ENCODE measurements around the gene CLDN18.

Gene CLDN18

GRCh38 chr3:138025553-138025952 lies 15.6 kb downstream of the CLDN18 start:
- DNase-seq (ENCODE audit: low read depth in 2 of 3, low spot score in 1 of 3) = no peak

- no peak for DNase-seq (ENCODE audit: low read depth in 2 of 3, low spot score in 1 of 3)
Observed at GRCh38 chr3:138027821-138028220, 17.9 kb downstream of the CLDN18 start.

GRCh38 chr3:138030734-138031280 lies 20.8 kb downstream of the CLDN18 start:
- DNase-seq (ENCODE audit: low read depth in 2 of 3, low spot score in 1 of 3) = no peak

GRCh38 chr3:138031536-138031935 lies 21.6 kb downstream of the CLDN18 start:
- no peak for DNase-seq (ENCODE audit: low read depth in 2 of 3, low spot score in 1 of 3)

DNA sequence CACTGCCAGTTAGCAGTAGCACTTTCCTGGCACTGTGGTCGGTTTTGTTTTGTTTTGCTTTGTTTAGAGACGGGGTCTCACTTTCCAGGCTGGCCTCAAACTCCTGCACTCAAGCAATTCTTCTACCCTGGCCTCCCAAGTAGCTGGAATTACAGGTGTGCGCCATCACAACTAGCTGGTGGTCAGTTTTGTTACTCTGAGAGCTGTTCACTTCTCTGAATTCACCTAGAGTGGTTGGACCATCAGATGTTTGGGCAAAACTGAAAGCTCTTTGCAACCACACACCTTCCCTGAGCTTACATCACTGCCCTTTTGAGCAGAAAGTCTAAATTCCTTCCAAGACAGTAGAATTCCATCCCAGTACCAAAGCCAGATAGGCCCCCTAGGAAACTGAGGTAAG lies 22.6 kb downstream of the CLDN18 start:
- no peak for DNase-seq (ENCODE audit: low read depth in 2 of 3, low spot score in 1 of 3)

GRCh38 chr3:138033202-138033691 lies 23.3 kb downstream of the CLDN18 start:
- DNase-seq (ENCODE audit: low read depth in 2 of 3, low spot score in 1 of 3) = no peak

- DNase-seq (ENCODE audit: low read depth in 2 of 3, low spot score in 1 of 3) = no peak
Observed at GRCh38 chr3:138034918-138035317, 25.0 kb downstream of the CLDN18 start.

DNA sequence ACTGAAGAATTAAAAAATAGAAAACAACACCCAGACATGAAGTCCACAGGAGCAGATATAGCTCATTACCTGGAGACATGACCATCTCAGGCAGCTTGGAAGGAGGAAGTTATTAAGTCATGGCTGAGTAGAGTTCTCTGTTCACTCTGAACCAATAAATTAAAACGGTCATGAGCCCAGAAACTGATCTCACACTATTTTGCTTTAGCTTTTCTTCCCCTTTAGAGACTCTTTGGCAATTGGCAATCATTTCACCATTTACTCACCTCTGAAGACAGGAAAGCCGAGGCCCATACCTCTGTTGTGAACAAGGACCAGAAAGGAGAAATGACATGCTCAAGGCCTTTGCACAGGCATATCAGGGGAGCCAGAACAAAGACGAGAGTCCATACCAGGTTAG lies 26.6 kb downstream of the CLDN18 start:
- DNase-seq (ENCODE audit: low read depth in 2 of 3, low spot score in 1 of 3) = no peak

DNA sequence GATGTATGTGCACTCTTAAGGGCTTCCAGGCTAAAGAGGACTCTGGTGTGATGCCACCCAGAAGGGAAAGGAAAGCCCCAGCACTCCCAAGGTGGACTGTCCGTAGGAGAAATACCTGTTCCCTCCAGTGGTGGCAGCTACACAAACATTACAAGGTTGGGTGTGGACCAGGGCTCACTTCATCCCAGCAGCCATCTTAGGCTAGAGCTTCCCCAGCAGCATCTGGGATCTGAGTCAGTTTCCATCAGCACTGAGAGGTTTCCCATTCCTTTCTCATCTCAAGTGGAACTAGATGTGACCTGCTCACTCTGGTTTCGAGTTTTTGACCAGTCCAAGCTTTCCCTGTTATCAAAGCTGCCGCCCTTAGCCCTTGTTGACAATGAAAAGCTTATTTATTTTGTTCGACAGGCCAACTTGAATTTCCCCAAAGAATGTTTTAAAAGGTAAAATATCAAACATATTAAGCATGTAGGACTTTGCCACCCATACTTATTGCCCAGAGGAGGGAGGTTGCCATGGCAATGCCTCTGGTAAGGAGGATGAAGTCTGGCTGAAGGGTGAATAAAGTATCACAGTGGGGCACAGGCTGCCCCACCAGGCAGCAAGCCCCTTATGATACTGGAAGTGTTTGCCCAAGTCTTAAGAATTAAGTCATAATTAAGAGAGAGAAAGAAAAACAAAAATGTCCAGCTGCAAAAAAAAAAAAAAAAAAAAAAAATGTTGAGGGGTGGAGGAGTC lies 28.9 kb downstream of the CLDN18 start:
- no peak for DNase-seq (ENCODE audit: low read depth in 2 of 3, low spot score in 1 of 3)

DNA sequence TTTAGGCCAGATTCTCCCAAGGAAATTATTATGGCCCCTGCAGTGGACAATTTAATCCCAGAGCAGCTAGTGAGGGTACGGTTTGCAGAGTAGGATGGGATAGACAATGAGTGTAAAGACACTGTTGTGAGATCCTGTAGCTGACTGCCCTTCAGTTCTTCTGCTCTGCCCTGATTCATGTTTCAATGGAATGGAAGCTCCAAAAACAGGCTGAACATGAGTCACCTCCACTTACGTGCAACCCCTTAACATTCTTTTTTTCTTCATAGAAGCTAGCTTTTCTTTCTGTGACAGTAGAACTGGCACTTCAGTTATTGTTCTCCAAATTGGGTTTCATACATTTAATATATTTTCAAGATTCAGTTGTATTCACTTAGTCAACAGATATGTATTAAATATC lies 32.1 kb downstream of the CLDN18 start:
- DNase-seq (ENCODE audit: low read depth in 2 of 3, low spot score in 1 of 3) = no peak

DNA sequence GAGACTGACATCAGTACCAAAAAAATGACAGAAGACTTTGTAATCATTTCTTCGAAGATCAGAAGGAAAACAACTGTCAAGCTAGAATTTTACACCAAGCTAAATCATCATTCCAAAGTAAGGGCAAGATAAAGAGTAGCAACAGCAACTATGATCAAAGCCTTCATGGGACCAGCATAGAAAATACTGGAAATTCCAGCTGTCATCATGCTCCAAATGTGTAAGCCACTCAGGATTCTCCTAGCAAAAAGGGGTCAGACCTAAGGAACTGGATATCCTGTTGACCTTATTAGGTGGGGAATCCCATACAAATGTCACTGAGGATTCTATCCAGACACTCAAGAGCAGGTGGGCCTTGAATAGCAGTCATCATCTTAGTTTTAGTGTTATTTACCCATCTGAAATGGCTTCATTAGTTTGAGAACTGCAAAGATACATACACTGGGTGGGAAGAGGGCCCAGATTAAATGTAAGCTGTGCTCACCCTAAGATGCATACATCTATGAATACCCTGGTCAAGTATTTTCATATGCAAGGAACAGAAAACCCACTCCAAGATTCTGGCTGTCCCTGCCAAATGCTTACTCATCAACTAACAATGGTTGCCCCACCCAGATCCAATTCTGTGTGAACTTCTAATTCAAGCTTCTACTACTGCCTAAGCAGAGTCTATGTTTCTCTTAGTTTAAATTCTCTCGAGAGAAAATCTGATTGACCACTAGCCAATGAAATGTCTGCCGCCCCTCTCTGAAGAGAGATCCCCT lies 33.5 kb downstream of the CLDN18 start:
- no peak for DNase-seq (ENCODE audit: low read depth in 2 of 3, low spot score in 1 of 3)

DNA sequence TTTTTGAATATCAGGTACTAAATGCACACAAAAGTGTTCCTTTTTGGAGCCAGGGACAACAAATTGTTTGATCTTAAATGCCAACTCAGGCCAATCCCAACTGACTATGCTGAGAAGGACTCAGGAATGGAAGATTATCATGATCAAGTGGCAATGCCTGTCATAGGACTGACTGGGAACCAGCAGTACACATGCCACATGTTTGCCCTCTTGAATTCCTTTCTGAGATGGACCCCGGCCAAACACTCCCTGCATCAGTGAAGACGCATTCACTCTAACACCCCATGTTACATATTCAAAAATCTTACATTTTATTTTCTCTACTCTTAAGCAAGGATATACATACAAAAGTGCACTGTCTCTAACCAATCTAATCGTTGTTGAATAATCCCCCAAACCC lies 36.1 kb downstream of the CLDN18 start:
- no peak for DNase-seq (ENCODE audit: low read depth in 2 of 3, low spot score in 1 of 3)

GRCh38 chr3:138046955-138047354 lies 37.0 kb downstream of the CLDN18 start:
- no peak for DNase-seq (ENCODE audit: low read depth in 2 of 3, low spot score in 1 of 3)

GRCh38 chr3:138047596-138048158 lies 37.7 kb downstream of the CLDN18 start:
- no peak for DNase-seq (ENCODE audit: low read depth in 2 of 3, low spot score in 1 of 3)

DNA sequence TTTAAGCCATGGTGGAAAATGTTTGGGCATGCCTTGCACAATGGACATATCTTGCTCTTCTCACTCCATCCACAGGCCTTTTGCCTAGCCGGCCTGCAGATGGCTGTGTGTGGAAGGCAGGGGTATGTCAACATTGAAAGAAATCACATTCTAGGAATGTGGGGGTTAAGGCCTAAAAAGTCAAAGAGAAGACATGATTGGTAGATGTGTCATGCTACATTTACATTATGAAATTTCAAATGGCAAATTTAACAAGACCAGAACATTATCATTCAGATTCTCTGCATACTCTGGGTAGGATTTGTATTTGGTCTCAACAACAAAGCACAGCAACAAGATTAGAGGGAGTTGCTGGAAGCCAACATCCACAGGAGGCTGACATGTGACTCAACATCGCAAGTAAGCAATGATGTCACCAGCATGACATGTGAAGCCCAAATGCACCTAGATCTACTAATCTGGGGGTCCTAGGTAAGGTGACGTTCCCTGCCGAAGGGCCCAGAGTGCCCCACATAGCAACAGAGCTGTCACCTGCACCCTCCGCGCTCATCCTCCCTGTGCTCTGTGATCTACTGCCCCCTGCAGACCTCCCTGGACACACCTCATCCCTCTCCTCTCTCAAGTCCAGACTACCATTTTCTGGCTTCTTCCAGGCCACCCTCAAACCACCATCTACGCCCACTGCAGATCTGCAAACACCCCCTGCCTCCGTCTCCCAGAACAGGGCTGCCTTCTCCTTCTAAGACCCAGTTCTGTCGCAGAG lies 39.4 kb downstream of the CLDN18 start:
- DNase-seq (ENCODE audit: low read depth in 2 of 3, low spot score in 1 of 3) = no peak

DNA sequence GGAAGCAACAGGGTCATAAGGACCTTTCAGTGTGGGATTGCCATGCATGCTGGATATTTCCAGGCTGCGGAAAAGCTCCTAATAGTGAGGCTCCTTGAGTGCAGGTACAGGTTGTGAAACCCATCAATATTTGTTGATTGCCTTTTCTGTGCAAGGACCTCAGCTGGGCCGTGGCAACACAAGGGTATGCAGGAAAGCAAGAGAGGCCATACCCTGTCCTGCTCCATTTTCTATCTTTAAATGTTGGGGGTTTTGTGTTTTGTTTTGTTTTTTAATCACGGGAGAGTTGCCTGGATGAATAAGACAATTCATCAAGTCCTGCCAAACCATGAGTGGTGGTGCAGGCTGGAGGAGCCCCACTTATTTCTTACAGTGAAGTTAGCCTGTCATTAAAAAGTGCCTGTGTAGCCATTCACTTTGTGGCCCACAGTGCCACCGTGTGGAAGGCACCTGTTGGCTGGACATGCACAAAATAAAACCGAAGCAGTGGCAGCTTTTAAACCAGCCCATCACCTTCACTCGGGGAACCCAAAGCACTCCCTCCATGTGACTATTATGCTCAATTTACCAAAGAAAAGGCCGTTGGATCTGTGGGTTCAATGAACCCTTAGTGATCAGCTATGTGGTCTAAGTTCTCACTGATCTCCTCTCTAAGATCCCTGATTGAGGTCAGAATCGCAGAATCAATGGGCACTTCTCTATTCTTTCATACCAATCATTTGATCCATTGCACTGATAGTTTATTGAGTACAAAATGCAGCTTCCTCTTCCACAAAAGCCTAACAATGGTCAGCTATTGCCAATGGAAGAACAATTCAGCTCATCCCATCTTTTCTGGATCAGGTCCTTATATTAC lies 42.2 kb downstream of the CLDN18 start:
- DNase-seq (ENCODE audit: low read depth in 2 of 3, low spot score in 1 of 3) = no peak

GRCh38 chr3:138054057-138054456 lies 44.1 kb downstream of the CLDN18 start:
- DNase-seq (ENCODE audit: low read depth in 2 of 3, low spot score in 1 of 3) = no peak

- no peak for DNase-seq (ENCODE audit: low read depth in 2 of 3, low spot score in 1 of 3)
Observed at GRCh38 chr3:138057384-138057783, 47.4 kb downstream of the CLDN18 start.

DNA sequence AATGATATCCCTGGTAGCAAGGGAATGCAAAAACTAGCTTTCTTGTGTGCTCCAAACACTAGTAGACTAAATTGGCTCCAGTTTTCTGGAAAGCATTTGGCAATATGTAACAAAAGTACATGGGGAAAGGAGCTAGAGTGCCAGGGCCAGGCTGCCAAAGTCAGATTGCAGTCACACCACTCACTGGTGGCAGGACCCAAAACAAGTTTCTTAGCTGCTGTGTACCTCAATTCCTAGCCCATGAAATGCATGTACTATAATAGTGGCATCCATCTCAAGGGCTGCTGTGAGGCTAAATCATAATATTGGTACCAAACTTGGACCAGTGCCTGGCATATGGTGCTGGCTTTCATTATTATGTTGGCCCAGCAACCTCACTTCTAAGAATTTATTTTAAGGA lies 49.3 kb downstream of the CLDN18 start:
- no peak for DNase-seq (ENCODE audit: low read depth in 2 of 3, low spot score in 1 of 3)

DNA sequence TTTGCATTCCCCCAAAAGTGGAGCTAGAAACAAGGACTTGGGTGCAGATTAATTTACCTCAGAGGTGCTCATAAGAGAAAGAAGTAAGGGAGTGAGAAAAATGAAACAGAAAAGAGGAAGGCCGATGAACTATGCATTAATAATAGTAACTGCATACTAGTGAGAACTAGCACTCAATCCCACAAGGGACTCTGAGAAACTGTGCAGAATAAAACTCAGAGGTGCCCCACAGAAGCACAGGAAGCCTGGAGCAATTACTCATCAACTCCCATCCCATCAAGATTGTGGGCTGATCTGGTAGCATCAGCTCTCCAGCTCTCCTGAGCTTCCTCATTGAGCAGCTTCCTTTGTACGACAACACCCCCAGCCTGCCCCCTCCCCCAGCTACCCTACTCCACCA lies 50.8 kb downstream of the CLDN18 start:
- DNase-seq (ENCODE audit: low read depth in 2 of 3, low spot score in 1 of 3) = no peak

Measured in stimulated activated CD4-positive, alpha-beta T cell treated with anti-CD3 and anti-CD28 coated beads, Interleukin-12 subunit alpha, Interleukin-12 subunit beta, amount 100 ng/mL, for 48 hours (primary cell).